Measurements from ENCODE around the gene UGP2. TPM values are rescaled to one million over a fixed set of nuclear protein-coding genes. Genes with fewer than 3 reads are reported as not detected.
"Not testable (repeated sequence)": the region's sequence is repeated elsewhere in the genome, so short reads cannot be mapped to it uniquely, and the experiment has no call there.

Gene UGP2
- total RNA-seq, 3 donors from 2014 or later: 46.1 to 48.6 (median 47.7) TPM

- Mint-ChIP-seq H3K9me3 (no peaks in the 10 kb centered on the region), H3K4me3 (no peak overlapping the region), H3K27me3 (ENCODE audit: low read depth) (no peaks in the 10 kb centered on the region), H3K4me1 (ENCODE audit: low read depth) (peaks cover 4% of the 10 kb centered on the region), H3K36me3 (ENCODE audit: insufficient read depth) (peaks cover 62% of the 10 kb centered on the region)
- DNase-seq (no peak), ATAC-seq (no peak)
These were observed 85.1 kb downstream of the UGP2 start for GRCh38 chr2:63926815-63927214.

GRCh38 chr2:63932104-63932503 lies 90.4 kb downstream of the UGP2 start:
- not testable (repeated sequence) for H3K4me1 Mint-ChIP-seq (ENCODE audit: low read depth); ATAC-seq; H3K9me3 Mint-ChIP-seq; H3K4me3 Mint-ChIP-seq; H3K27me3 Mint-ChIP-seq (ENCODE audit: low read depth); DNase-seq
- H3K36me3 Mint-ChIP-seq (ENCODE audit: insufficient read depth): peaks cover 64% of the 10 kb centered on the region

Other genes starting within 250 kb of the UGP2 start
- 10 to 100 TPM in 2 of 3 donors, 1 to 10 TPM in 1; 9.7 to 10.7 (median 10.2) TPM for gene VPS54, start 177.5 kb downstream of the UGP2 start, total RNA-seq